ENCODE data around the gene TMEM147.

The TMEM147 gene

DNA sequence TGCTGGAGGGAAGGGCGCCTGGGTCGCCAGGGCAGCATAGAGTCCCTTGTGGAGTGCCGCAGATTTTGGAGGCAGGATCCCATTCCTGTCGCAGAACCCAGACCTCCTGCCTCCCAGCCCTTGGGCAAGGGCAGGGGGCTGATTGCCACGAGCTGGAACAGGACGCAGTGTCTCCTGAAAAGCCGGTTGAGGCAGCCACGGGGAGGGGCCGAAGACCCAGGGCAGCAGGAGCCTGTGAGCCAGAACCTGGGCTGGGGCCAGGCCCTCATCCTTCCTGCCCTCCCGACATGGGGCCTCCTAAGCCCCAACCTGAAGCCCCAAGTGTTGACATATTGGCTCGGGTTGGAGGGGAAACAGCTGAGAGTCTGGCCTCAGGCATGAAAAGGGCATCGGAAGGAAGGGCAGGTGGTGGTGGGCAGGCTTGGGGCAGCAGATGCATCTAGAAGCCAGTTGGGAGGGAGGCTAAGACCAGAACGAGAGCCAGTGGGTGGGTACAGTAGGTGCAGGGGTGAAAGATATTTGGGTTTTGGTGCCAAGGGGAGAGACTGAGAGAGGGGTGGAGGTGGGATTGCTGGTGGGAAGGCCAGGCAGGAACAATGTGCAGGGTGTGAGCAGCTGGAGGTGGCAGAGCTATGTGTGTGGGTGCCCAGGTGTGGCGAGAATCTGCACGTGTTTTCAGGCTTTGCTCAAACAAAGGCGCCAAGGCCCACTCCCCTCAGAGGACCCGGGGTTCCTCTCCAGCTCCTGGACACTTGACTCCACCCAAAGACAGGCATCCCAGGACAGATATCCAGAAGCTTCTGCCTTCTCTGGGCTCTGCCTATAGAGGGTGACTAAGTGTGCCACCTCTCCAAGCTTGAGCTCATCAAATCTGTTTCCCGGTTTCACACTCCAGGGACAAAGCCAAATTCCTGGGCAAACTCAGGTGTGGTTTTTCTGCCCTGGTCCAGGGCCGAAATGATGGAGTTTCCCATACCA is 15.9 kb upstream of the TMEM147 start:
- H3K4me3 ChIP-seq (ENCODE audit: low read depth, low read length): no peak overlapping the region
- TF ChIP-seq, protein P1, sequence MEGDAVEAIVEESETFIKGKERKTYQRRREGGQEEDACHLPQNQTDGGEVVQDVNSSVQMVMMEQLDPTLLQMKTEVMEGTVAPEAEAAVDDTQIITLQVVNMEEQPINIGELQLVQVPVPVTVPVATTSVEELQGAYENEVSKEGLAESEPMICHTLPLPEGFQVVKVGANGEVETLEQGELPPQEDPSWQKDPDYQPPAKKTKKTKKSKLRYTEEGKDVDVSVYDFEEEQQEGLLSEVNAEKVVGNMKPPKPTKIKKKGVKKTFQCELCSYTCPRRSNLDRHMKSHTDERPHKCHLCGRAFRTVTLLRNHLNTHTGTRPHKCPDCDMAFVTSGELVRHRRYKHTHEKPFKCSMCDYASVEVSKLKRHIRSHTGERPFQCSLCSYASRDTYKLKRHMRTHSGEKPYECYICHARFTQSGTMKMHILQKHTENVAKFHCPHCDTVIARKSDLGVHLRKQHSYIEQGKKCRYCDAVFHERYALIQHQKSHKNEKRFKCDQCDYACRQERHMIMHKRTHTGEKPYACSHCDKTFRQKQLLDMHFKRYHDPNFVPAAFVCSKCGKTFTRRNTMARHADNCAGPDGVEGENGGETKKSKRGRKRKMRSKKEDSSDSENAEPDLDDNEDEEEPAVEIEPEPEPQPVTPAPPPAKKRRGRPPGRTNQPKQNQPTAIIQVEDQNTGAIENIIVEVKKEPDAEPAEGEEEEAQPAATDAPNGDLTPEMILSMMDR (IDR thresholded peaks at IDR 0.05; ENCODE audit: low read depth, low read length): no peak
- TF ChIP-seq, protein P2, sequence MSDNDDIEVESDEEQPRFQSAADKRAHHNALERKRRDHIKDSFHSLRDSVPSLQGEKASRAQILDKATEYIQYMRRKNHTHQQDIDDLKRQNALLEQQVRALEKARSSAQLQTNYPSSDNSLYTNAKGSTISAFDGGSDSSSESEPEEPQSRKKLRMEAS (IDR thresholded peaks at IDR 0.05; ENCODE audit: low read depth, low read length): no peak
- TF ChIP-seq MYC (IDR thresholded peaks at IDR 0.05; ENCODE audit: low read depth, low read length): no peak
- no peak for TF ChIP-seq POLR2A (IDR thresholded peaks at IDR 0.05; ENCODE audit: extremely low read depth, insufficient read length)
- DNase-seq (ENCODE audit: low read depth): no peak

DNA sequence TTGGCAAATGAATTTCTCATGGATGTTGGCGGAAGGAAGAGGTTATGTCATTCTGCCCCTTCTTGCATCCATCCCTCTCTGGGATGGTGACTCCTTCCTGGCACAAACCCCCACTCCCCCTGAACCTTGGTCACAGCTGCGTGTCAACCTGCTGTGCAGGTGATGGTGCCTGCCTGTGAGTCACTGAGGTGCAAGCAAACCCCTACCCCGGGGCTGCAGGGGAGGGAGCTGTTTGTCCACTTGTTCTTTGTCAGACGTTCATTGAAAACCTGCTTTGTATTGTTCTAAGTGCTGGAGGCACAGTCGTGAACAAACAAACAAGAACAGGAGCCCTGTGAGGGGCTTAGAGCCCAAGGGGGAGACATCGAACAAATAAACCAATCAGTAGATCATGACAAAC is 14.1 kb upstream of the TMEM147 start:
- no peak overlapping the region for H3K4me3 ChIP-seq (ENCODE audit: low read depth, low read length)
- DNase-seq (ENCODE audit: low read depth): no peak
- TF ChIP-seq, protein P1 (IDR thresholded peaks at IDR 0.05; ENCODE audit: low read depth, low read length): no peak
- TF ChIP-seq, protein P2 (IDR thresholded peaks at IDR 0.05; ENCODE audit: low read depth, low read length): no peak
- TF ChIP-seq POLR2A (IDR thresholded peaks at IDR 0.05; ENCODE audit: extremely low read depth, insufficient read length) (no peak), MYC (IDR thresholded peaks at IDR 0.05; ENCODE audit: low read depth, low read length) (no peak)

DNA sequence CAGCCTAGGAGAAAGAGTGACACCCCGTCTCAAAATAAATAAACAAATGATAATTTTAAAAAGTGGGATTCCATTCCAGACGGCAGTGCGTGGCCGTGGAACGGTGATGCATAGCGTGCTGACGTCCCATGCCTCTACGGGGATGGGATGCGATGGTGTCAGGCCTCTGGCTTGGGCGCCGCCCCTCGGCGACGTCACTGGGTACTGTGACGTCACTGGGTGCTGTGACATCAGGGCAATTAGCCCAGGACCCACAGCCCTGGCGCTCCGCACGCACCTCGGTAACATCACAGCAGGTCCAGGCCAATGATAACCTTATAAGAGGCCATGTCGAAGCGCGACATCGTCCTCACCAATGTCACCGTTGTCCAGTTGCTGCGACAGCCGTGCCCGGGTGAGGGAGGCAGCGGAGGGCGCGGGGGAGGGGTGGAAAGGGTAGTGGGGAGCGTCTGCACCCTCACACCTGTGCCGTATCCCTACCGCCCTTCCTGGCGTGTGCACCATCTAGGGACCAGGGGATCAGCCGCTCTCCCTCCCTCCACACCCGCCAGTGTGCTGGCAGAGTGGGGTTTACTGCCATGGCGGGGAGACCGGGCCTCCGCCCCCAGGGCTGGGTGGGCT is 12.1 kb upstream of the TMEM147 start, which contains the start of gene GAPDHS:
Gene GAPDHS, plus strand, starts transcription at position 256 of the 621 bp plus-strand sequence. Its CDS starts 72 bp downstream, at position 328.
- DNase-seq (ENCODE audit: low read depth): no peak
- H3K4me3 ChIP-seq (ENCODE audit: low read depth, low read length): no peak within 1 kb of the TSS
- TF ChIP-seq POLR2A (IDR thresholded peaks at IDR 0.05; ENCODE audit: extremely low read depth, insufficient read length) (no peak), MYC (IDR thresholded peaks at IDR 0.05; ENCODE audit: low read depth, low read length) (no peak)
- TF ChIP-seq, protein P2 (IDR thresholded peaks at IDR 0.05; ENCODE audit: low read depth, low read length): no peak
- TF ChIP-seq, protein P1 (IDR thresholded peaks at IDR 0.05; ENCODE audit: low read depth, low read length): no peak

DNA sequence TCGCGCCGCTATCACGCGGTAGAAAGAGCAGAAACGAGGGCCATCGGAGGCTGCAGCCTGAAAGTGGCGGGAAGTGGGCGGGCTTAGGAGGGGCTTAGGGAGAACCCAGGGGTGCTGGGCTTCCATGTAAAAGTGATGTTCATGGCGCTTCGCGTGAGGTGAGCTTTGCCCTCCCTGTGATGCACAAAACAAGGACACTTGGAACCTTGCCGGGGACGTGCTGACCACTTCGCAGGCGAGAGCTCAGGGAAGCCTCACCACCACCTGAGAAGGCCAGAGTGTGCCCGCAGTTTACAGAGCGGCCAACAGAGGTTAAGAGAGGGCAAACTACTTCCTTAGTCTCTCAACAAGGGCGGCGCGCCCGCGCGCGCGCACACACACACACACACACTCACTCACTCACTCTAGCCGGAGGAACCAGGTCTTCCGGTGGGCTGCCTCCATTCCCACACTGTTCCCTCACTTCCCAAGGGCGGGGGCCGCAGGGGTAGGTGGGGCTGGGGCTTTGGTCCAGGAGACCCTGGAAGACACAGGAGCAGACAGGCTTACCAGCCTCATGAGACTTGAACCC is 11.5 kb upstream of the TMEM147 start:
- TF ChIP-seq, protein P1 (IDR thresholded peaks at IDR 0.05; ENCODE audit: low read depth, low read length): no peak
- TF ChIP-seq, protein P2 (IDR thresholded peaks at IDR 0.05; ENCODE audit: low read depth, low read length): no peak
- TF ChIP-seq MYC (IDR thresholded peaks at IDR 0.05; ENCODE audit: low read depth, low read length): no peak
- no peak overlapping the region for H3K4me3 ChIP-seq (ENCODE audit: low read depth, low read length)
- peak; percentile 33 for DNase-seq (ENCODE audit: low read depth)

DNA sequence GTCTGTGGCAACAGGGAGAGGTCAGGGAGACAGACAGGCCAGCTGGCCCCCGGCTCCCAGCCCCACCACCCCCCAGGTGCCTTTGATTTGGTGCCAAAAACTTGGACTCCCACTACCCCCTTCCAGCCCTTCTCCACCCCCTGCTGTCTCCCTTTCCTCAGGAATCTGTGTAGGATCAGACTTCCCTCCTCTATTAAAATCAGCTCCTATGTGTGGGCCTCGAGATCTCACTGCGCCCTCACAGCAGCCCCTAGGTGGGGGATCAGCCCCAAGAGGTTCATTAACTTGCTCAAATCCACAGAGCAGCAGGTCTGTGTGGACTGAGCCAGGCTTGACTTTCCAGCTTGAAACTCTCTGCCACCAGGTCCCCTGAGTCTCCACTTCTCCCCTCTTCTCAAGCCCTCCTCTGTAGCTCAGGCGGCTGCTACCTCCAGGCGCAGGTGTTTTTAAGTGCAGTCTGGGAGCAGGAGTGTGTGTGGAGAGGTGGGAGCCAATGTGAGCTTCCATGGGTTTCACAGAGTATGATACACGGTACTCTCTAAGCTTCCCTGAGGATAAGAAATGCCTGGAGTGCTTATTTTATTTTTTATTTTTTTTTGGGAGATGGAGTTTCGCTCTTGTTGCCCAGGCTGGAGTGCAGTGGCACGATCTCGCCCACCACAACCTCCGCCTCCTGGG is 10.5 kb upstream of the TMEM147 start:
- no peak for DNase-seq (ENCODE audit: low read depth)
- H3K4me3 ChIP-seq (ENCODE audit: low read depth, low read length): no peak overlapping the region
- TF ChIP-seq, protein P2 (IDR thresholded peaks at IDR 0.05; ENCODE audit: low read depth, low read length): no peak
- TF ChIP-seq MYC (IDR thresholded peaks at IDR 0.05; ENCODE audit: low read depth, low read length): no peak
